ENCODE data around the gene DCUN1D4.

DCUN1D4 gene

GRCh38 chr4:51960486-51960885 is 117.5 kb downstream of the DCUN1D4 start:
- H3F3A ChIP-seq (ENCODE audit: control insufficient read depth, insufficient read depth): no peaks in the 10 kb centered on the region
- no peaks in the 10 kb centered on the region for H4K20me1 ChIP-seq (ENCODE audit: control insufficient read depth, insufficient read depth, low read depth, low read length)
- H3K79me2 ChIP-seq (ENCODE audit: control insufficient read depth, low read length): no peaks in the 10 kb centered on the region
- no peak overlapping the region for H3K4me3 ChIP-seq (ENCODE audit: low read length)
- H3K27me3 ChIP-seq (ENCODE audit: control insufficient read depth, low read length): no peaks in the 10 kb centered on the region
- H3K4me1 ChIP-seq (ENCODE audit: control insufficient read depth, low read length): no peaks in the 10 kb centered on the region
- H3K9me3 ChIP-seq (ENCODE audit: control insufficient read depth, insufficient read depth, low read length): no peaks in the 10 kb centered on the region
- H3K4me2 ChIP-seq (ENCODE audit: low read length): no peak overlapping the region
- no peaks in the 10 kb centered on the region for H3K36me3 ChIP-seq (ENCODE audit: control insufficient read depth, low read length)
- no peaks in the 10 kb centered on the region for H3K9me2 ChIP-seq (replicated peaks; ENCODE audit: control insufficient read depth, low read length)
- TF ChIP-seq EZH2phosphoT487 (IDR thresholded peaks at IDR 0.05; ENCODE audit: borderline replicate concordance, low read length) (no peak), CTCF (IDR thresholded peaks at IDR 0.05; ENCODE audit: low read depth, low read length, poor library complexity, severe bottlenecking) (no peak)
- no peak overlapping the region for H3K27ac ChIP-seq (ENCODE audit: low read depth, low read length)

DNA sequence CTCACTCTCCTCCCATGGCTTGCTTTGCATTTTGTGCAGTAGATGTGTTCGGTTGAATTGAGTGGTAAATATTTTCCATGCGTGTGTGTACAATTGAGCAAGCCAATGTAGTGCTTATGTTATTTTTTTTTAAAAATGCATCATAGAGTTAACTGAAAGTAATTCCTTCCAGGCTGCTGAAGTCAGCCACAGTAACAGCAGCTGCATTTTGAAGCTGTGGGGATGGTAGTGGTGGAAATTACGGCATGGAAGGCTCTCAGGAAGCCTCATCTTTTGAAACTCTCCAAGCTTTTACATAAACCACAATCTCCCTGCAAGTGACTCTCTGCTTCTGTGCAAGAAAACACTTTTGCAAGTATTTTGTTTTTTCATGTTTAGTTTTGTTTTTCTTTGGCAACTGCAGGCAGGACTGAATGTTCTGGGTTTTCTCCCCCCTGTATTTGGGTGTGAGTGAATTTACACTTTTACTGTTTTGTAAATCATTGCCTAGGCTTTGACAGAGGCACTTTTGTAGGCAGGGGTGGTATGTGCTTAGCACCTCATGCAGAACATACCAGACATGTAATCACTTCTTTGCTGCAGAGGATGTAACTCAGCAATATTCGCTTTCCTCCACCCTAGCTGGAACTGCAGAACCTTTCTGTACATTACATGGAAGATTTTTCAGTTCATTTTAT is 121.0 kb downstream of the DCUN1D4 start:
- no peaks in the 10 kb centered on the region for H3K4me1 ChIP-seq (ENCODE audit: control insufficient read depth, low read length)
- H3K36me3 ChIP-seq (ENCODE audit: control insufficient read depth, low read length): no peaks in the 10 kb centered on the region
- H3K9me3 ChIP-seq (ENCODE audit: control insufficient read depth, insufficient read depth, low read length): no peaks in the 10 kb centered on the region
- H3K27me3 ChIP-seq (ENCODE audit: control insufficient read depth, low read length): no peaks in the 10 kb centered on the region
- H3K4me3 ChIP-seq (ENCODE audit: low read length): no peak overlapping the region
- H3F3A ChIP-seq (ENCODE audit: control insufficient read depth, insufficient read depth): no peaks in the 10 kb centered on the region
- H3K9me2 ChIP-seq (replicated peaks; ENCODE audit: control insufficient read depth, low read length): no peaks in the 10 kb centered on the region
- no peaks in the 10 kb centered on the region for H4K20me1 ChIP-seq (ENCODE audit: control insufficient read depth, insufficient read depth, low read depth, low read length)
- H3K4me2 ChIP-seq (ENCODE audit: low read length): no peak overlapping the region
- H3K79me2 ChIP-seq (ENCODE audit: control insufficient read depth, low read length): no peaks in the 10 kb centered on the region
- TF ChIP-seq CTCF (IDR thresholded peaks at IDR 0.05; ENCODE audit: low read depth, low read length, poor library complexity, severe bottlenecking): no peak
- no peak for TF ChIP-seq EZH2phosphoT487 (IDR thresholded peaks at IDR 0.05; ENCODE audit: borderline replicate concordance, low read length)
- no peak overlapping the region for H3K27ac ChIP-seq (ENCODE audit: low read depth, low read length)

DNA sequence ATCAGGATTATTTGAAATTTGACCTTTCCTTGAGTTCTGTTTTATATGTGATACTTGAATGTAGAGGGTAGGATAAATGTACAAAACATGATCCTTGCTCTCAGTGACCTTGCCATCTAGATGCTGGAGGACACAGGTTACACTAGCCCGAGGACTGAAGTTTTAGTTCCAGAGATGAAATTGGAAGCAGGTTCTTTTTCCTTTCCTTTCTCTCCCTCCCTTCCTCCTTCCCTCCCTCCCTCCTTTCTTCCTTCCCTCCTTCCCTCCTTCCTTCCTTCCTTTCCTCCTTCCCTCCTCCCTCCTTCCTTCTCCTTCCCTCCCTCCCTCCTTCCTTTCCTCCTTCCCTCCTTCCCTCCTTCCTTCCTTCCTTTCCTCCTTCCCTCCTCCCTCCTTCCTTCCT is 122.9 kb downstream of the DCUN1D4 start:
- no peaks in the 10 kb centered on the region for H3F3A ChIP-seq (ENCODE audit: control insufficient read depth, insufficient read depth)
- H3K27me3 ChIP-seq (ENCODE audit: control insufficient read depth, low read length): no peaks in the 10 kb centered on the region
- H4K20me1 ChIP-seq (ENCODE audit: control insufficient read depth, insufficient read depth, low read depth, low read length): no peaks in the 10 kb centered on the region
- TF ChIP-seq CTCF (IDR thresholded peaks at IDR 0.05; ENCODE audit: low read depth, low read length, poor library complexity, severe bottlenecking): no peak
- no peak for TF ChIP-seq EZH2phosphoT487 (IDR thresholded peaks at IDR 0.05; ENCODE audit: borderline replicate concordance, low read length)
- H3K79me2 ChIP-seq (ENCODE audit: control insufficient read depth, low read length): no peaks in the 10 kb centered on the region
- no peaks in the 10 kb centered on the region for H3K4me1 ChIP-seq (ENCODE audit: control insufficient read depth, low read length)
- no peaks in the 10 kb centered on the region for H3K36me3 ChIP-seq (ENCODE audit: control insufficient read depth, low read length)
- H3K4me2 ChIP-seq (ENCODE audit: low read length): no peak overlapping the region
- H3K27ac ChIP-seq (ENCODE audit: low read depth, low read length): no peak overlapping the region
- H3K4me3 ChIP-seq (ENCODE audit: low read length): no peak overlapping the region
- no peaks in the 10 kb centered on the region for H3K9me3 ChIP-seq (ENCODE audit: control insufficient read depth, insufficient read depth, low read length)
- H3K9me2 ChIP-seq (replicated peaks; ENCODE audit: control insufficient read depth, low read length): no peaks in the 10 kb centered on the region
